Measurements from ENCODE around the gene SH2D4B. TPM values are rescaled to one million over a fixed set of nuclear protein-coding genes. Genes with fewer than 3 reads are reported as not detected.

SH2D4B gene
- polyA plus RNA-seq, 3 donors from 2014 or later: not detected

DNA sequence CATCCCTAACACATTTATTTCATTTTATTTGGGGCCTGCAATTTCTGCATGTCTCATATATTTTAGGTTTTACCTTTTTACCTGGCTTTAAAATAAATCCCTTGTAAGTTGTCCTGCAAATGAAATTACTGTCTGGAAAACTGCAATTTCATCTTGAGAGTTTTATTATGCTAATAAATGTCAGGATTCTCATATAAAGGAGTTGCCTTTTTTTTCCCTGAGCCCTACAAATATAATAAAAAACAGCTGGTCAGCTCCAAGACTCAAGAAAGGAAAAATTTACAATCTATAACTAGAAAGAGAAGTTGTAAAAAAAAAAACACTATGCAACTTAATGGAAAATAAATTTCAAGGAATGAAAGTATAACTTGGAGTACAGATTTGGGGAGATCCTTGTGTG lies 108.7 kb downstream of the SH2D4B start:
- no peak for DNase-seq
- Mint-ChIP-seq H3K27me3 (ENCODE audit: low read depth in 3 of 3) (peaks cover 1 to 11% (median 10%) of the 10 kb centered on the region in 3 donors), H3K36me3 (no peaks in the 10 kb centered on the region), H3K27ac (no peak overlapping the region), H3K4me1 (no peaks in the 10 kb centered on the region), H3K4me3 (no peak overlapping the region), H3K9me3 (no peaks in the 10 kb centered on the region)

DNA sequence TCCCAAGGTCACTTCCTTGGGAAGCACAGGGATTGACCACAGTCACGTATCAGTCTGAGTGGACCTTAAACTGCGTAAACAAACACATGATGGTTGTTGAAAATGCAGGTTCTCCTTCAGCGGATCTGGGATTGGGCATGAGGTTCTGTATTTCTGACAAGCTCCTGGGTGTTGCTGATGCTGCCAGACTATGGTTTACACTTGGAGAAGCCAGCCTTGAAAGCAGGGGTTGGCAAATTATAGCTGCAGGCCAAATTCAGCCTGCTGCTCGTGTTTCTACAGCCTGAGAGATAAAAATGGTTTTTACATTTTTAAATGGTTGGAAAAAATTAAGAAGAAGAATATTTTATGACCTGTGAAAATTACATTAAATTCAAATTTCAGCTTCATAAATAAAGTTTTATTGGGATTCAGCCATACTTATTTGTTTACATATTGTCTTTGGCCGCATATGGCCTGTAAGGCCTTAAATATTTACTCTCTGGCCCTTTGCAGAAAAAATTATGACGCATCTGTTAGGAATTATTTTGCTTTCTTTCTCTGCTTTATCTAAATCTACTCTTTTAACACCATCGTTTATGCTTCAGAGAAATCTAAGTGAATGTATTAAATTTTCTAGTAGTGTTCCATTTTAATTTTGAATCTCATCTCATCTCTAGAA lies 109.6 kb downstream of the SH2D4B start:
- H3K36me3 Mint-ChIP-seq: no peaks in the 10 kb centered on the region
- no peak overlapping the region for H3K4me3 Mint-ChIP-seq
- peaks cover 0 to 1% (median 0%) of the 10 kb centered on the region in 6 donors for H3K9me3 Mint-ChIP-seq
- DNase-seq: no peak
- H3K27me3 Mint-ChIP-seq (ENCODE audit: low read depth in 3 of 3): peaks cover 1 to 11% (median 8%) of the 10 kb centered on the region in 3 donors
- H3K27ac Mint-ChIP-seq: no peak overlapping the region
- H3K4me1 Mint-ChIP-seq: no peaks in the 10 kb centered on the region

DNA sequence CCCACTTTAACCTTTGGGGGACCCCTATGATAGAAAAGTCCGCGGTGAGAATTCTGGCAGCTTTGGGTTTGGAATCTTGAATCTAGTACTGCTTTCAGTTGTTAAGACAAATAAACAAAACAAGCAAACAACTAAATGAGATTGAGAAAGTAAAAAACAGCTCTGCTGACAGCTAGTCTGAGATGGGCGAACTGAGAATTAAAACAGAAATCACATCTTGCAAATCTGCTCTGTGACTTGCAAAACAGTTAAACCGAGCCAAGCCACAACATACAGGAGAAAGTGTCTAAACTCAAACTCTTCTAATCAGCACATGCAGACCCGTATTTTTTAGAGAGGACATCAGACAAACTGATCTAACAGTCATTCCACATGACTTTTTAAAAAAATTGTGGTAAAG lies 110.4 kb downstream of the SH2D4B start:
- no peaks in the 10 kb centered on the region for H3K4me1 Mint-ChIP-seq
- no peak overlapping the region for H3K4me3 Mint-ChIP-seq
- no peak for DNase-seq
- no peak overlapping the region for H3K27ac Mint-ChIP-seq
- no peaks in the 10 kb centered on the region for H3K36me3 Mint-ChIP-seq
- H3K27me3 Mint-ChIP-seq (ENCODE audit: low read depth in 3 of 3): peaks cover 1 to 14% (median 5%) of the 10 kb centered on the region in 3 donors
- H3K9me3 Mint-ChIP-seq: peaks cover 0 to 1% (median 0%) of the 10 kb centered on the region in 6 donors

DNA sequence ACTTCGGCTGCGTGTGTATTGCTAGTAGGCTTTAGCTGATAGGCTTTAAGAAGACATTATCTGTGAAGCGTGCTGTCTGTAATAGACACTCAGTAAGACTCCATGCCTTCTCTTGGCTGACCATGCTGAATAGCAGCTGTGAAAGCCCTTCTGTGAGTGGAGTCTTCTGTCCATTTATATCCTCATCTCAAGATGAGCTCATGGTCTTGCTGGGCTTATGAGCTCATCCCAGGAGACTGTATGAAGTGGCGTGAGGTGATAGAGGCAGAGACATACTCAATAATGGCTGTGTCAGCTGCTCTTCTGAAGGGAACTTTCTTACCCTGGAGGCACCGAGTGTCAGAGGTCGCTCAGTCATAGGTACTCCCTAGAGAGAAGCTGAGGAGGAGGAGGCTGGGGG lies 111.5 kb downstream of the SH2D4B start:
- Mint-ChIP-seq H3K27ac (no peak overlapping the region), H3K4me3 (no peak overlapping the region), H3K4me1 (no peaks in the 10 kb centered on the region), H3K27me3 (ENCODE audit: low read depth in 3 of 3) (peaks cover 1 to 12% (median 3%) of the 10 kb centered on the region in 3 donors), H3K9me3 (peaks cover 0 to 10% (median 2%) of the 10 kb centered on the region in 6 donors), H3K36me3 (no peaks in the 10 kb centered on the region)
- DNase-seq: no peak

DNA sequence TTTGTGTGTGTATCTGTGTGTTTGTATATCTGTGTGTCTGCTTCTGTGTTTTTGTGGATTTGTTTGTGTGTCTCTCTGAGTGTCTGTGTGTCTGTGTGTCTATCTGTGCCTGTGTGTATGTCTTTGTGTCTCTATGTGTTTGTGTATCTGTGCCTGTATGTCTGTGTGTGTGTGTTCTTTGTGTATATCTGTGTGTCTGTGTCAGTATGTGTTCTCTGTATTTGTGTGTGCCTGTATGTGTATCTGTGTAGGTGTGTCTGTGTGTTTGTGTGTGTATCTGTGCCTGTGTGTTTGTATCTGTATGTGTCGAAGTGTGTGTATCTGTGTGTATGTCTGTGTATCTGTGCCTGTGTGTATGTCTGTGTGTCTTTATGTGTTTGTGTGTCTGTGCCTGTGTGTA lies 118.2 kb downstream of the SH2D4B start:
- no peak overlapping the region for H3K4me3 Mint-ChIP-seq
- peaks cover 0 to 3% (median 0%) of the 10 kb centered on the region in 3 donors for H3K27me3 Mint-ChIP-seq (ENCODE audit: low read depth in 3 of 3)
- DNase-seq: no peak
- no peaks in the 10 kb centered on the region for H3K4me1 Mint-ChIP-seq
- H3K27ac Mint-ChIP-seq: no peak overlapping the region
- H3K36me3 Mint-ChIP-seq: no peaks in the 10 kb centered on the region
- H3K9me3 Mint-ChIP-seq: peaks cover 0 to 10% (median 2%) of the 10 kb centered on the region in 6 donors

DNA sequence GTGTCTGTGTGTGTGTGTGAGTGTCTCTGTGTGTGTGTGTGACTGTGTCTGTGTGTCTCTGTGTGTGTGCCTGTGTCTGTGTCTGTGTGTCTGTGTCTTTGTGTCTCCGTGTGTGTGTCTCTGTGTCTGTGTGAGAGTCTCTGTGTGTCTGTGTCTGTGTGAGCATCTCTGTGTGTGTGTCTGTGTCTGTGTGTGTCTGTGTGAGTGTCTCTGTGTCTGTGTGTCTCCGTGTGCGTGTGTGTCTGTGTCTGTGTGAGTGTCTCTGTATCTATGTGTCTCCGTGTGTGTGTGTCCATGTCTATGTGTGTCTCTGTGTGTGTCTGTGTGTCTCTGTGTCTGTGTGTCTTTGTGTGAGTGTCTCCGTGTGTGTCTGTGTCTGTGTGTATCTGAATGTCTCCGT lies 120.4 kb downstream of the SH2D4B start:
- Mint-ChIP-seq H3K36me3 (no peaks in the 10 kb centered on the region), H3K4me3 (no peak overlapping the region), H3K9me3 (peaks cover 0 to 10% (median 2%) of the 10 kb centered on the region in 6 donors), H3K27ac (no peak overlapping the region), H3K4me1 (peaks cover 3 to 4% of the 10 kb centered on the region in 2 donors), H3K27me3 (ENCODE audit: low read depth in 3 of 3) (peaks cover 0 to 4% (median under 1%) of the 10 kb centered on the region in 3 donors)
- no peak for DNase-seq

DNA sequence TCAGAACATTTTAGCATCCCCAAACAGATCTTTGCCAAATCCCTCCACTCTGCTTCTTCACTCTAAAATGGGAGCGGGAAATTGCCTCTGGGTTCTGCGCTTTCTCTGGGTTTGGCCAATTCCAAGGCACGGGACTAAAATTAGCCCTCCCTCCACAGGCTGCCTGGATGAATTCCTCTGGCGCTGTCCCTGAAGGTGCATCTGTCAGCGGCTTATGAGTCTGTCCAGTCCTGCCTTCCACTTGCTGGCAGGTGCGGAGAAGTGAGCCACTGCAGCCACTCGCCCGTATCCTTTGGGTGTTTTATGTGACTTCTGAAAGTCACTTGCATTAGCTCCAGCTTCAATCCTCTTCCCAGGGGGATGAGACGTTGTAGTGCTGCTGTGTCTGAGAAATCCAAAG lies 121.6 kb downstream of the SH2D4B start:
- Mint-ChIP-seq H3K27me3 (ENCODE audit: low read depth in 3 of 3) (peaks cover 0 to 4% (median 0%) of the 10 kb centered on the region in 3 donors), H3K4me1 (peaks cover 3 to 4% of the 10 kb centered on the region in 2 donors), H3K36me3 (no peaks in the 10 kb centered on the region), H3K27ac (no peak overlapping the region), H3K9me3 (no peaks in the 10 kb centered on the region), H3K4me3 (no peak overlapping the region)
- DNase-seq: no peak

DNA sequence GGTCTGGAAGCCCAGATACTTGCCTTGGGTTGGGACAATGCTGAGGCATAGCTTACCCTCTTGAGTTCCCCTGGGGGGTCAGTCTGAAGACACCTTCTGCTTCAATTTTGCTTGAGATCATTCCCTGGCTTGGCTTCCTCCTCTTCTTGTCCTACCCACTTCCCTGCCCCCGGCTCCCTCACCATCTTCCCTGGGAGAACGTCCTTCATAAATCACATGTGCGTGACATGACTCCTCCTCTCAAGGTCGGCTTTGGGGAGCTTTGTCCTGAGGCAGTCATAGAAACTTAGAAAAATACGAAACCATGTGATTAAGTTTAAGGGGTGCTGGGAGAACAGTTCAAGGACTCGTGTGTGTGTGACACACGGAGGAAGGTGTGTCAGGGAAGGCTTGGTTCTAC lies 122.6 kb downstream of the SH2D4B start:
- H3K9me3 Mint-ChIP-seq: no peaks in the 10 kb centered on the region
- no peaks in the 10 kb centered on the region for H3K36me3 Mint-ChIP-seq

DNA sequence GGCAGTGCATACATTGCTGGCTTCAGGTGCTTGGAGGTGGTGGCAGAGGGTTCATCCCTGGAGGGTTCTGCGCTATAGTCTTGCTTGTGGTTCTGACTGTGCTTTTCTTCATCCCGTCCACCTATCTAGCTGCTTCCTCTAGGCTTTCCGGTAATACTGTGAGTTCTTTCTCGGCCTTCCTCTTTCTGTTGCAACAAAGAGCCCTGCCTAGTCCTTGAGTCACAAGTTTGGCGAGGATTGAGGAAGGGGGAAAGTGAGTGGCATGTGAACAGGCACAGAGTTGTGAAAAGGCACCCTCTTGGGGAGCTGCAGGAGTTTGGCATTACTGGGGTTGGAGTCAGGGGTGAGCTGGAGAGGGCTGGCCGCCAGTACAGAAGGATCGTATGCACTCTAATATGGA lies 123.0 kb downstream of the SH2D4B start:
- H3K36me3 Mint-ChIP-seq: no peaks in the 10 kb centered on the region
- H3K9me3 Mint-ChIP-seq: no peaks in the 10 kb centered on the region
- no peak for DNase-seq
- H3K4me1 Mint-ChIP-seq: peaks cover 3 to 4% of the 10 kb centered on the region in 2 donors
- no peak overlapping the region for H3K27ac Mint-ChIP-seq
- H3K27me3 Mint-ChIP-seq (ENCODE audit: low read depth in 3 of 3): peaks cover 0 to 4% (median 0%) of the 10 kb centered on the region in 3 donors
- no peak overlapping the region for H3K4me3 Mint-ChIP-seq

More for the DNA sequence above, 122.6 kb downstream of the SH2D4B start:
- H3K27me3 Mint-ChIP-seq (ENCODE audit: low read depth in 3 of 3): peaks cover 0 to 4% (median 0%) of the 10 kb centered on the region in 3 donors
- no peak overlapping the region for H3K27ac Mint-ChIP-seq
- no peak overlapping the region for H3K4me3 Mint-ChIP-seq
- no peak for DNase-seq
- peaks cover 3 to 4% of the 10 kb centered on the region in 2 donors for H3K4me1 Mint-ChIP-seq

DNA sequence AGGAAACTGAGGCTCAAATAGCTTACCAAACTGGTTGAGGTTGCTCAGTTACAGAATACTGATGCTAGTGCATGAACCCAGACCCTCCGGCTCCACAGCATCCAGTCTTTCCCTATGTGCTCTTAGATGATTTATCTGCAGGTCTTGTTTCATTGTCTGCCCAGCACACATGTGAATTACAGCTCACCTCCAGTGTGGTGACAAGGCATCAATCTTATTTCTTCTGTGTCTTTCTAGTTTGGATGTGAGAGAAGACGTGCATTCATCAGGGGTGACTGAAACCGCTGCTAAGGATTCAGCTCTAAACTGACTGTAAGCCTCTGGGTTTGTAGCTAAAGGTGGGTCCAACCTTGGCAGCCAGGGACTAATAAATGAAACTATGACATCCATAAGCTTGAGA lies 123.8 kb downstream of the SH2D4B start:
- Mint-ChIP-seq H3K9me3 (no peaks in the 10 kb centered on the region), H3K4me3 (no peak overlapping the region), H3K27ac (no peak overlapping the region), H3K36me3 (no peaks in the 10 kb centered on the region), H3K4me1 (peaks cover 3 to 4% of the 10 kb centered on the region in 2 donors), H3K27me3 (ENCODE audit: low read depth in 3 of 3) (peaks cover 0 to 4% (median 0%) of the 10 kb centered on the region in 3 donors)
- no peak for DNase-seq

DNA sequence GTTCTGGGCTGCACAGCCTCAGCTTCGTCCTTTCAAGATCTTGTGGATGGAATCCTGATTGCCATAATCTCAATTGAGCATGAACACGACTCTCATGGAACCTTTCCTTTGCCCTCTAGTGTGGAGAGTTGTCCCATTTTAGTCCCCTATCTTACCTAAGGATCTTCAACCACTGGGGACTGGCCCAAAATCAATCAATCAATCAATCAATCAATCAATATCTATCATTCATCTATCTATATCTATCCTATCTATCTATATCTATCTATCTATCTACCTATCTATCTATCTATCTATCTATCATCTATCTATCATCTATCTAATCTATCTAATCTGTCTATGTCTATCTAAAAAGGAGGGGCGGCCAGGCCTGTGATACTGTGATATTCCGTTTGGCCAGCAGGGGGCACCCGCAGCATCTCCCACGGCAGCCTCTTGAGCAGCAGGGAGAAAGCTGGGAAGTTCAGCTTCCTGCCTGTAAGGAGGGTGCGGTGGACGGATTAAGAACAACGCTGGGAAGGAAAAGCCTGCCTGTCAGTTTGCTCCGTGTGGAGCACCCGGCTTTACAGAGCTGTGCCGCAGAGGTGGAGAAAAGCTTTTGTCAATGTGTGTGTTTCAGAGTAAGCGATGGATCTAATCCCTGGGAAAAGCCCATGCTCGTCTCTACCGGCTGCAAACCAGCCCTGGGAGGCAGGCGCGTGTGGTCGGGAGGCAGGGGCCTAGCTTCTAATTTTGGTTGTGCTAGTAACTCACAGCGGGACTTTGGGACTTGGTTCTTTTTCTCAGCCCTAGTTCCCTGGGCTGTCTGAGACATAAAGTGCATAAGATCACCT lies 124.9 kb downstream of the SH2D4B start:
- Mint-ChIP-seq H3K27ac (no peak overlapping the region), H3K27me3 (ENCODE audit: low read depth in 3 of 3) (peaks cover 0 to 4% (median 0%) of the 10 kb centered on the region in 3 donors), H3K36me3 (no peaks in the 10 kb centered on the region), H3K4me1 (peaks cover 3 to 4% of the 10 kb centered on the region in 2 donors), H3K4me3 (no peak overlapping the region), H3K9me3 (no peaks in the 10 kb centered on the region)
- peak; percentile 35 to 48 (median 35) for DNase-seq

DNA sequence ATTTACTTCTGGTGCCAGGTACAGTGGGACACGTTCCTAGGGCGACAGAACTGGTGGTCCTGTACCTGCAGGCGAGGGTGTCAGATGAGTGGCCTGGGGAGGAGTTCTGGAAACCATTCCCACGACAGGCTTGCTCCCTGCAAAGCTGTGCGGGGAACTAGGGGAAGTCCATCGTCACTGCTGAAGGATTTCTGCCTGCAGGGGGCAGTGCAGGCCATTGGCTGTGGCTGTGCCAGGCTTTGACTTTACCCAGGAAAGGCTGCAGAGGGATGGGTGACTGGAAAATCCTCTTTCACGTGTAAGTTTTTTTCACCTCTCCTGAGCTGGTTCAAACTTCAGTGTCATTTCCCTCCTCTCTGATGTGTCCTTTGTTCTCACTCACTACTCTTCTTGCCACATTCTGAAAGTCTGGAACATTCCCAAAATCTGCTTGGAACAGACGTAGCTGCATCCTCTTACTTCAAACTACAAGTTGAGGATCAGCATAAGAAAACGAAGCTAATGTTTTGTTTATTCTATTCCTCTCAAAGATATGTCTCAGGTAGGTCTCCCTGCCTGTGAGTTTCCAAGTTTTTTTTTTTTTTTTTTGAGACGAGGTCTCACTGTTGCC lies 126.5 kb downstream of the SH2D4B start:
- no peaks in the 10 kb centered on the region for H3K36me3 Mint-ChIP-seq
- peaks cover 3 to 4% of the 10 kb centered on the region in 2 donors for H3K4me1 Mint-ChIP-seq
- peak in 1 of 3 donors; percentile 7 for DNase-seq

DNA sequence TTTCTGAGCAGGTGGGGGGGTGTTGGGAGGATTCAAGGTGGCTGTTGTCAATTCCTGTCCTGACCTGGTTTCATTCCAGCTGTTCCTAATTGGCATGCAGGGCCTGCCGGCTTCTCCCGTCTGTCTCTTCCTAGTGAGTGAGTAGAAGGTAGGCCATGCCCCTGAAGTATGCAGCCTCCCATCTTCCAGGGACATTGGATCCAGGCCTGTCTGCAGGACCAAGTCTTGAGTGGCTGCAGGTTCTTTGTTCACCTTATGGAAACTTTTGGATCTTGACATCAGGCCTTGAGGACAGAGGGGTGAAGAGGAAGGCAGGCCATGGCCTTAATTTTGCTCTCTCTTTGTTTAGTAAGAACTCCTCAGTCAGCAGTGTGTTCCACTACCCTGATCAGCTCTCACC lies 131.8 kb downstream of the SH2D4B start:
- Mint-ChIP-seq H3K36me3 (no peaks in the 10 kb centered on the region), H3K27ac (no peak overlapping the region), H3K27me3 (ENCODE audit: low read depth in 3 of 3) (no peaks in the 10 kb centered on the region), H3K4me3 (no peak overlapping the region), H3K9me3 (no peaks in the 10 kb centered on the region), H3K4me1 (no peaks in the 10 kb centered on the region)
- DNase-seq: no peak

More for the DNA sequence above, 126.5 kb downstream of the SH2D4B start:
- no peak overlapping the region for H3K4me3 Mint-ChIP-seq
- H3K27me3 Mint-ChIP-seq (ENCODE audit: low read depth in 3 of 3): peaks cover 0 to 4% (median 0%) of the 10 kb centered on the region in 3 donors
- no peak overlapping the region for H3K27ac Mint-ChIP-seq
- H3K9me3 Mint-ChIP-seq: no peaks in the 10 kb centered on the region

DNA sequence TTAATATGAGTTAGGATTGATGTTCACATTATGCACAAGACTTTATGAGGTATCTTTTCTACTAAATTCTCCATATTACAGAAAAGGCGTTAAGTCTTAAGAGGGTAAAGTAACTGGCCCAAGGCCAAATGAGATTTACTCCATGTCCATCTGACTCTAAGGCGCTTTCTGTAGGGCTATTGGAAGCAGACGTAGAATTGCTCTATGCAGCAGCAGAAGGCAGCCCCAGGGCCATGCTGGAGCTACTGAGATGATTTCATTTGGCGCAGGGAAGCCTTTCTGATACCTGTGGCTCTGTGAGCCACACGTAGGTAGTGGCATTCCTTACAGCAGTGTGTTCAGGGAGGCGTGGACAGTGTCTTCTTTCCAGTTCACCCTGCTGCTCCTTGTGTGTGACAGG lies 133.1 kb downstream of the SH2D4B start:
- Mint-ChIP-seq H3K4me1 (no peaks in the 10 kb centered on the region), H3K27me3 (ENCODE audit: low read depth in 3 of 3) (no peaks in the 10 kb centered on the region), H3K9me3 (no peaks in the 10 kb centered on the region), H3K36me3 (no peaks in the 10 kb centered on the region), H3K4me3 (no peak overlapping the region), H3K27ac (no peak overlapping the region)
- no peak for DNase-seq

Measured in immature natural killer cell (primary cell).